Activated naive CD4-positive, alpha-beta T cell (primary cell): ENCODE data around the gene RAMP3.
"Not testable (repeated sequence)": the region's sequence is repeated elsewhere in the genome, so short reads cannot be mapped to it uniquely, and the experiment has no call there.

Experiments
- DNase-seq, 4 experiments: peaks; one replicate each; lab custom pipeline; 2025; lab: John Stamatoyannopoulos, UW

Gene RAMP3

DNA sequence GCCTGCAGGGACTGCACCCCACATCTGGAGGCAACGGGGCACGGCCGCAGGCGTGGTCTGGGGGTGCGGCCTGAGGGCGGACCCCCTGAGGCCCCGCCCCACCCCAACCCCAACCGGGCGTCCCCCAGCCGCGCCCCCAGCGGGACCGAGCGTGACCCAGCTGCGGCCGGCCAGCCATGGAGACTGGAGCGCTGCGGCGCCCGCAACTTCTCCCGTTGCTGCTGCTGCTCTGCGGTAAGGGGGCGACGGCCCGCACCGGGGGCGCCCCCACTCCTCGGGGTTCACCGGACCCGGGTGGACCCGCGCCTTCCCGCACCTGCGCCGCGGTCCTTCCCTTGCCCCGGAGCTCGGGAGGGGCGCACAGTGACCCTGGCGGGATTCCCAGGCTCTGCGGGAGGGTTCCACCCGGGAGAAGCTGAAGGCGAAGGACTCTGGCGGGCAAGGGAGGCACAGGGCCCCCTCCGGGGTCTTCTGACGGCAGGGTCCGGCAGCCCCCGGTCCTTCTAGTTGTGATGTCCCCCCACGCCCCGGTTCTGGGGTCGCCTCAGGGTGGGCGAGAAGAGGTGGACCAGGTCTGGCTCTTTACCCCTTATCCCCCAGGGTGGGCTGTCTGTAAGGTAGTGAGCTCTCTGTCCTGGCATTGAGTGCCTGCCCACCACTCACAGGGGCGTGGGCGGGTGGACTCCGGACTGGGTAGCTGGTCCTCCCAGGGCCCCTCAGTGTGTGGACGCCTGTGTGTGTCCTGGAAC lies at the start of gene RAMP3:
Gene RAMP3, plus strand, starts transcription at position 139 of the 749 bp plus-strand sequence. Its CDS starts 38 bp downstream, at position 177.
- DNase-seq, result no peak

GRCh38 chr7:45108863-45109262 lies 48.7 kb upstream of the RAMP3 start:
- DNase-seq, result no peak

GRCh38 chr7:45111298-45112223 lies 46.0 kb upstream of the RAMP3 start, which contains the start of gene TBRG4:
TBRG4 (minus strand) TSS chr7:45111697; CDS start chr7:45109237, 2,460 bp downstream.
- peak; percentile 74 to 91 (median 76) for DNase-seq

- DNase-seq, result no peak
Observed at GRCh38 chr7:45112648-45113047, 44.9 kb upstream of the RAMP3 start.

GRCh38 chr7:45114257-45114656 lies 43.3 kb upstream of the RAMP3 start:
- DNase-seq, result not testable (repeated sequence)

GRCh38 chr7:45114926-45115325 lies 42.7 kb upstream of the RAMP3 start:
- DNase-seq, result no peak

GRCh38 chr7:45116048-45116447 lies 41.5 kb upstream of the RAMP3 start:
- no peak for DNase-seq

DNA sequence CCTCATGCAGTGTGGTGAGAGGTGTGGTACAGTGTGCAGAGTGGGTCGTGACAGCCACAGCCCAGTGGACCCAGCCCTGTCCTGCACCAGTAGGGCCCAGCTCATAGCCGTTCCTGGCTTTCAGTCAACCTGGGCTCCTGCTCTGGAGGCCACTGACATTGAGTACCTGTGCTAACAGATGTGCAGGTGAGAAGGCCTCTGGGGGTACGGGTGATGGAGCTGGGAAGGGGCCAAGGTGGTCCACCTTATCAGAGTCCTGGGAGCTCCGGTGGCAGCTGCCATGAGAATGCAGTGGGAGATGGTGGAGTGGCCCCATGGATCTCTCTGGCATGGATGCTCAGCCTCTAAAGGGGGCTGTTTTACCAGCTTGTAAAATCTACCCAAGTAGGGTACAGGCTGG lies 40.0 kb upstream of the RAMP3 start:
- no peak for DNase-seq

DNA sequence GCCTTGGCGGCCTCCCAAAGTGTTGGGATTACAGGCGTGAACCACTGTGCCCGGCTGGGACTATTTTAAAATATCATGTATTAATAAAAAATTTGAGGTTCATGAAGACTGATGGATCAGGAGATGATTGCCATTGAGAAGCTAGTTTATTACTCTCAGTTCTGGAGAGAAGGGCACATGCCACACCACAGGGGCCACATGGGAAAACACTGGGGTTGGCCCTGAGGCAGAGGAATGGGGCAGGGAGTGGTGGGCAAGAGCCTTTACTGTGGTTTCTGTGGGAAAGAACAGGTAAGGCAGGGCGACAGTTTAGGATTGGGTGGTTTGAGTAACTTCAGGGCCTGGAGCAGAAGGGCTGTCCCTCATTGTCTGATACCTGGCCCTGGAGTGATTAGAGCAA lies 39.3 kb upstream of the RAMP3 start:
- DNase-seq, result no peak

DNA sequence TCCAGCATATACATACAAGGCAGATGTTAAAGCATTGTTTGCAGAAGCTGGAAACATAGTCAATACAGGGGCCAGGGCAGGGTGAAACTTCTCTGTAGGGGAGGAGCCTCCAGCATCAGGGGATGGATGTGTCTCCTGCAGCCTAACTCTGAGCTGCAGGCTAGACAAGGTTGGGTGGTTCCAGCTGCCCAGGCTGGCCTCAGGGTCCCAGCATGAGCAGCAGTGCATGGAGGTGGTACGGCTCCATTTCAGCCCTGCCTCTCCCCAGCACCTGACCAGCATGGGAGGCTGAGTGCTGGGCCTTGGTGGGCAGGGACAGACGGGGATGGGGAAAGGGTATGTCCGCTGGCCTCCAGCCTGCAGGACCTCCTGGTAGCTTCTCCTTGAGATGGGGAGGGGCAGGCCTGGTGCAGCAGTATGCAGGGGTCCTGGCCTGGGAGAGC lies 38.7 kb upstream of the RAMP3 start:
- no peak for DNase-seq

- no peak for DNase-seq
Observed at GRCh38 chr7:45119550-45119949, 38.0 kb upstream of the RAMP3 start.

DNA sequence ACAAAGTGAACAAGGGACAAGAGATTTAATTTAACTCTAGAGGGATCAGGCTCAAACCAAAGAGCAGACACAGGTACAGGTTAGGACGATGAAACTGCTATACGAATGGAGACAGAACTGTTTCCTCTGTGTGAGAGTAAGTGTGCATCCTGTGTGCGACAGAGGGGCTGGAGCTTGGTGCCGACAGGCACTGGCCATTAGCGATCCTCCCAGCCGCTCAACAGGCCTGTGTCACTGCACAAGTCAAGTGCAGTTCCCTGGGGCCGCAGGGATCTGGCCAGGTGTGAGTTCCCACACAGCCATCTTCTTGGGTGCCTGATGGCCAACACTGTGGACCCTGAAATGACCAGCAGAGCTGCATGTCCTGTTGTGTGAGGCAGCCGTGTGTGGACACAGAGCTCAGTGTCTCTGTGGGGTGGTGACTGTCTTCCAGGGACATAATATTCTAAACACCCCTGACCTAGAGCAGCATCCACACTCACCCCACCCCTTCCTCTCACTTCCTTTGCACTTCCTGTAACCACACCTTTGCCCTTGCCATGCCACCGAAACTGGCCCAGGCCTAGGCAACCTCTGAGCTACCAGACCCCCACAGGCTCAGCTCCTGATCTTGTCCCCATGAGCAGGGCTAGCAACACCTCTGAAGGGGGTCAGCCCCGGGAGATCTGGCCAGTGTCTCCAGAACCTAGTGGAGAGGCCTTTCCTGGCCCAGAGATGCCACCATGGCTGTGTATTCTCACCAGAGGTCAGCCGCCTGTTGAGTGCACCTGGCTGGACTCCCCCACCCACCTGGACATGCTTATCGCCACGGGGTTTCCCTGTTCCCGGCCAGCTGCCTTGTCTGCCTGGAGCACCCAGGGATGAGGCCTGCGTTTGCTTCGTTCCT lies 34.4 kb upstream of the RAMP3 start:
- DNase-seq, result no peak

- DNase-seq, result no peak
Observed at GRCh38 chr7:45123913-45124710, 33.5 kb upstream of the RAMP3 start.

GRCh38 chr7:45125193-45125904 lies 32.2 kb upstream of the RAMP3 start:
- DNase-seq, result no peak

DNA sequence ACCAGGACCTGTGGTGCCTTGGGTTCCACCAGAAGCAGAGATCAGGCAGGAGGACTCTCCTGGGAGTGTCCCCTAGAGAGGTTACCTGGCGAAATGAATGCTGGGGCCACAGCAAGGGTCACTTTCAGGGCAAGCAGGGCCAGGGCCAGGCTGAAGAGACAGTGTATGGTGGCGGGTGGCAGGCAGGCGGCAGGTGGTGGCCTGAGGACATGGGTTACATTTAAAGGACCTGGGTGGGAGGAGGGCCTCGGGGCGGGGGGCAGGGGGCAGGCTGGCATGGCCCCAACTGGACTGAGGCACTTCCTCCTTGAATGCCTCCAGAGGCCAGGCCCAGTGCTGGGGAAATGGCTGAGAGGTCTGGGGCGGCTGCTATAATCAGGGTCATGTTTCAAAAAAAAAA lies 31.4 kb upstream of the RAMP3 start:
- DNase-seq, result no peak

- no peak for DNase-seq
Observed at GRCh38 chr7:45126920-45127319, 30.7 kb upstream of the RAMP3 start.

DNA sequence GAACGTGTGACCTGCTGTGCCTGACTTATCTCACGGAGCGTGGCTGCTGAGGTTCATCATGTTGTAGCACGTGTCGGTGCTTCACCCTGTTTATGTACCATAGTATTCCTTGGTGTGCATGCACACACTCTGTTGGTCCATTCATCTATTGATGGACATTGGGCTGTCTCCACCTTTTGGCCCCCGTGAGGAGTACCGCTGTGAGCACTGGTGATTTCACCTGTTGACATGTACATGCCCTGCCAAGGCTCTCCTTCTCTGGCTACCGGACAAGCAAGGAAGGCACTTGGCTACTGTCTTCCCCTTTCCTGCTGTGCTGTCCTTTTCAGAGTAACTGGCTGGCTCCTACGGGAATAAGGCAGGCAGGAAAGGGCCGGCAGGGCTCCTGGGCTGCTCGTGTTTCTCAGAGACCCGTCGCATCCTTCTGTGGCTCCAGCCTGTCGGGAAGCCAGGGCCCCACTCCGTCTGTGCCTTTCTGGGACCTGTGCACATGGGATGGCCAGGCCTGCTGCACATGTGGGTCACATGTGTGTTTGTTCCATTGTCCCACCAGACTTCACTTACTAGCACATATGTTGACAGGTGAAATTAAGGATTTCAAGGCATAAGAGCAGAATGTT lies 28.3 kb upstream of the RAMP3 start:
- no peak for DNase-seq

DNA sequence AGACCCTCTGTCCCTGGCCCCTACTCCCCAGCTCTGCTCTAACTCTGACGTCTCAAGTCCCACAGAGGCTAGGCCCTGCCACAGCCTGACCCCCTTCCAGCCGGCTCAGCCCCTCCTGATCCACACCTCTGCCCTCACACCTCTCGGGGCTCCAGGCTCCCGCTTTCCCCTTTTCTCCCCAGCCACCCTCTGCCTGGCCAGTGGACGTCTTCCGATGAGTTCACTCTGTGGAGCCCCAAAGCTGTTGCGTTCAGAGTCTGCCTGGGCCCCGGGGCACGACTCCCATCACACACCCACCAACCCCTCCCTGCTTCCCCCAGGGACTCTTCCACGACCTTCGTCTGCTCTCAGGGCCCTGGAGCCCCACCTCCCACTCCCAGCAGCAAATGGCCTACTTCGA lies 27.7 kb upstream of the RAMP3 start:
- no peak for DNase-seq

DNA sequence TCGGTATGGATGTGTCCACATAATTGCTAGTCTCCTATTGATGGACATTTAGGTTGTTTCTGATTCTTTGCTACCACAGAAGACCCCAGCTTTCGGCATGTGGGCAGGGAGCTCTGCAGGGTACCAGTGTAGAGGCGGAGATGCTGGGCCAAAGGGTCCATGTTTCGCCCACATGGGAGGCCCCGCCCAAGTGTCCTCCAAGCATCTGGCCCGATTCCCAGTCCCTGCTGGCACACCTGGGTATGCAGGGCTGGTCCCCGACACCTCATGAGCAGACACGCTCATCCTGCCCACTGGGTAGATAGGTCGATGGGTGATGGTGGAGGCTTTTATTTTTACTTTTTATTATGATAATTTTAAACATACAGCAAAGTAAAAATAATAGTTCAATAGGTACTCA lies 26.7 kb upstream of the RAMP3 start:
- no peak for DNase-seq

DNA sequence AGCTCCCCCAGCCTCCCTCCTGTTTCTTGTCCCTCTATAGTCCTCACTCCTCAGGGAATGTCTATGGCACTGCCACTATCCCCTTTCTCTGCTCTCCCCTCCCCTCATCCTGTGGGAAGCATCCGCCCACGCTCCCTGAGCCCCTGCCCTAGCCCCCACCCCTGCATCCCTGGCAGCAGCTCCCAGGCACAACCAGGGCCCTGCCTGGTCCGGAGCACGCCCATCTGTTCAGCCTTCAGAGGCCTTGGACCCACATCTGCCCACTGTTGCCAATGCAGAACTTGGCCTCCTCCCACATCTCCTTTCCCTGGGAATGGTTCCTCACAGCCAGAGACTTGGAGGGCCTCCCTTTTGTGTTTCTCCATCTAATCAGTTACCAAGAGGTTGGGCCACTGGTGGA lies 25.7 kb upstream of the RAMP3 start:
- no peak for DNase-seq
